ENCODE data around the gene TNK2. TPM values are rescaled to one million over a fixed set of nuclear protein-coding genes. Genes with fewer than 3 reads are reported as not detected.

Gene TNK2
- total RNA-seq, 4 donors from 2014 or later, result 6.1 to 81.2 (median 24.4) TPM

DNA sequence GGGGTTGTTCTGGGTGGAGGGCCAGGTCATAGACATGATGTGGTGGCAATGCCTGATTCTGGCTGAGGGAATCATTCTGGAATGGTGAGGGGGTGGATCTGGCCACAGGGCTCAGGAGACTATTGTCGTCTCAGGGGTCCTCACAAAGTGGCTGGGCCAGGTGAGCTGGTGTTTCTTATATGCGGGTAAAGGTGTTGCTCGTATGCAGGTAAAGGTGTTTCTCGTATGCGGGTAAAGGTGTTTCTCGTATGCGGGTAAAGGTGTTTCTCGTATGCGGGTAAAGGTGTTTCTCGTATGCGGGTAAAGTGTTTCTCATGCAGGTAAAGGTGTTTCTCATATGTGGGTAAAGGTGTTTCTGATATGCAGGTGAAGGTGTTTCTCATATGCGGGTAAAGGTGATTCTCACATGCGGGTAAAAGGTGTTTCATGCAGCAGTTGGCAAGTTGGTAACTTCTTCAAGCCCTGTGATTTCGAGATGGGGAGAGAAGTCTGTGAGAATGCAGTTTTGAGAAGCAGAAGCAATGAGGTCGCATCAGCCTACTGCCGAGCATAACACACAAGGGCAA lies 86.1 kb downstream of the TNK2 start:
- Histone ChIP-seq H3K36me3 (no peaks in the 10 kb centered on the region), H3K4me1 (no peaks in the 10 kb centered on the region), H3K9me3 (no peaks in the 10 kb centered on the region), H3K4me3 (no peak overlapping the region), H3K27ac (no peak overlapping the region), H3K27me3 (no peaks in the 10 kb centered on the region)
- no peak for DNase-seq
- TF ChIP-seq CTCF (IDR thresholded peaks at IDR 0.05), result no peak
- TF ChIP-seq POLR2A (IDR thresholded peaks at IDR 0.05), result no peak
- intact Hi-C loops (cut with DNase I; ENCODE audit: low total_unique reads), result no loop called here

DNA sequence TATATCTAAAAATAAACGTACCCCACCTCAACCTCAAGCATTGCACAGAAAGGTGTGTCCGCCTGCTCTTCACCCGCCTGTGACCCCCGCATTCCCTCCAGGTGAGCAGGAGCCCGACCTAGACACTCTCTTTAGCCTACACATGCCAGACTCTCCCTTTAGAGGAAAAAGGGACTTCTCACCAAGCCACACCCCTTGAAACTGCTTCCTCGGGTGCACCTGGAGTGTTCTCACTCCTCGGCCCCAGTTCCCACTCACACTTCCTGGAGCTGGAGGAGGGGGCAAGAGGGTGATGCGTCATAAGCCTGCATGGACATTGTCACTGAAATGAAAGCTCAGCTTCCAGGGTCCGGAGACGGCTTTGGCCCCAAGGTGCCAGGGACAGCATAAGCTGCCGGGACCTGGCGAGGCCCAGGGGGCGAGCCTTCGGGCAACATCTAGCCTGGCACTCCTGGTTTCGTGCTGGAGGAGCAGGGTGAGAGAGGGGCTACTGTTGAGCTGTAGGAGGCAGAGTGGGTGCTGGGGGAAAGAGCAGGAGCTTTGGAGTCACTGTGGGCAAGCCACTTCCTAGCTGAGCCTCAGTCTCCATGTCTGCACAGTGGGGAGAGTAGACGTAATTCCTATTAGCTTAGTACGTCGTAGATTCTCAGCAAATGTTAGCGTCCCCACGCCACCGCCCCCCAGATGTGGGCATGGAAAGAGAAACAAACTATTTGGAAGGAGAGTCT lies 86.8 kb downstream of the TNK2 start:
- H3K27me3 ChIP-seq, result no peaks in the 10 kb centered on the region
- intact Hi-C loops (cut with DNase I; ENCODE audit: low total_unique reads), result no loop called here
- H3K36me3 ChIP-seq, result no peaks in the 10 kb centered on the region
- no peak overlapping the region for H3K4me3 ChIP-seq
- no peak for TF ChIP-seq POLR2A (IDR thresholded peaks at IDR 0.05)
- TF ChIP-seq CTCF (IDR thresholded peaks at IDR 0.05), result no peak
- H3K27ac ChIP-seq, result no peak overlapping the region
- H3K9me3 ChIP-seq, result no peaks in the 10 kb centered on the region
- no peaks in the 10 kb centered on the region for H3K4me1 ChIP-seq
- DNase-seq, result no peak

GRCh38 chr3:195820901-195821300 lies 87.5 kb downstream of the TNK2 start:
- Histone ChIP-seq H3K9me3 (no peaks in the 10 kb centered on the region), H3K36me3 (no peaks in the 10 kb centered on the region), H3K27ac (no peak overlapping the region), H3K27me3 (no peaks in the 10 kb centered on the region), H3K4me3 (no peak overlapping the region), H3K4me1 (no peaks in the 10 kb centered on the region)
- intact Hi-C loops (cut with DNase I; ENCODE audit: low total_unique reads), result no loop called here
- no peak for TF ChIP-seq POLR2A (IDR thresholded peaks at IDR 0.05)
- no peak for TF ChIP-seq CTCF (IDR thresholded peaks at IDR 0.05)
- DNase-seq, result no peak

GRCh38 chr3:195820186-195820585 lies 88.2 kb downstream of the TNK2 start:
- Histone ChIP-seq H3K27ac (no peak overlapping the region), H3K36me3 (no peaks in the 10 kb centered on the region), H3K9me3 (no peaks in the 10 kb centered on the region), H3K4me1 (no peaks in the 10 kb centered on the region), H3K4me3 (no peak overlapping the region), H3K27me3 (no peaks in the 10 kb centered on the region)
- TF ChIP-seq POLR2A (IDR thresholded peaks at IDR 0.05) (no peak), CTCF (IDR thresholded peaks at IDR 0.05) (no peak)
- DNase-seq, result no peak
- intact Hi-C loops (cut with DNase I; ENCODE audit: low total_unique reads), result no loop called here

- DNase-seq, result no peak
- Histone ChIP-seq H3K4me3 (no peak overlapping the region), H3K9me3 (no peaks in the 10 kb centered on the region), H3K27me3 (no peaks in the 10 kb centered on the region), H3K36me3 (no peaks in the 10 kb centered on the region), H3K27ac (no peak overlapping the region), H3K4me1 (no peaks in the 10 kb centered on the region)
- intact Hi-C loops (cut with DNase I; ENCODE audit: low total_unique reads), result no loop called here
- TF ChIP-seq POLR2A (IDR thresholded peaks at IDR 0.05), result no peak
- no peak for TF ChIP-seq CTCF (IDR thresholded peaks at IDR 0.05)
Measured at GRCh38 chr3:195818301-195818700, 90.0 kb downstream of the TNK2 start.
